ENCODE data around the gene WWP2.

DNA sequence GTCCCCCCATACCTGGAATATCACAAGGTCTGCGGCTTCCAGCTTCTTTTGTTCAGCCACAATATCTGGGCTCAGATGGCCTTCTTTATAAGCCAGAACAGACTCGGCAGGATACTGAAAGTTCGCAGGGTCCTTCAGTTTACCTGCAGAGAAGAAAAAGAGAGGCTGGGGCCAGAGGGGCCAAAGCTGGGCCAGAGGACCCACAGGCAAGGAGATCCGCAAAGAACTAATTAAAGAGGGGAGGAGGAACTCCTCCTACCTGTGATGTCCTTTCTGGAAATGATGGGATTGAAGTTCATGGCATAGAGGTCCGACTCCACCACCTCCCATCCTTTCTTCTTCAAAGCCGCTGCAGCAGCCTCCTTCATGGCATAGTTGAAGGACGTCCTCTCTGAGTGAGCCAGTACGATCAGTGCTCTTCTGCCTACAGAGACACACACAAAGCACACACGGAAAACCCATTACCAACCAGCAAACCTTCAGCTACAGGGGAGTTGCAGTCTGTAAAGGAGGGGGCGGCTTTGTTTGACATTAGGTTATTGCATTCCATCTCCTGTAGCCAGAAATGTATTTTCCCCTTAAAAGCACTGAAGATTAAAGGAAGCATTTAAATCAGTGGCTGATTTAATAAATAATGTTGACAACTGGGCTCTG lies 43.9 kb upstream of the WWP2 start:
- TF ChIP-seq EZH2 (IDR thresholded peaks at IDR 0.05; ENCODE audit: insufficient read depth, poor library complexity, severe bottlenecking) (no peak), EZH2phosphoT487 (IDR thresholded peaks at IDR 0.05; ENCODE audit: insufficient read depth, low read depth) (no peak)
